Astrocyte of the spinal cord (primary cell): Measurements from ENCODE around the gene PLCH1.

Experiments used
- DNase-seq: peaks from one replicate; pipeline ENCODE4 v3.0.0; 2011; ENCODE audit warnings: low read depth, low spot score
- H3K4me3 ChIP-seq: 2 replicates; pipeline ENCODE4 v1.5.1; 2011; ENCODE audit warnings: low read depth, mild to moderate bottlenecking, low read length, moderate library complexity
- CTCF ChIP-seq: IDR thresholded peaks from 2 replicates; pipeline ENCODE4 v1.5.1; 2012; ENCODE audit warnings: low read depth, mild to moderate bottlenecking, low read length, inconsistent platforms
- in situ Hi-C: cut with HindIII; loops from 2 replicates; pipeline ENCODE4 v1.10.0; 2017; ENCODE audit warnings: low sequenced_read_pairs

Gene PLCH1

GRCh38 chr3:155780291-155780690 is 35.4 kb upstream of the PLCH1 start:
- in situ Hi-C loops: no loop called here
- no peak for TF ChIP-seq CTCF

GRCh38 chr3:155778462-155778861 is 33.6 kb upstream of the PLCH1 start:
- no peak overlapping the region for H3K4me3 ChIP-seq
- DNase-seq: no peak
- no peak for TF ChIP-seq CTCF
- in situ Hi-C loops: no loop called here

More at GRCh38 chr3:155780291-155780690, 35.4 kb upstream of the PLCH1 start:
- H3K4me3 ChIP-seq: no peak overlapping the region
- DNase-seq: no peak

GRCh38 chr3:155772801-155773200 is 27.9 kb upstream of the PLCH1 start:
- in situ Hi-C loops: no loop called here
- H3K4me3 ChIP-seq: no peak overlapping the region
- DNase-seq: no peak
- TF ChIP-seq CTCF: no peak

- TF ChIP-seq CTCF: no peak
- in situ Hi-C loops: no loop called here
These were observed 26.3 kb upstream of the PLCH1 start for GRCh38 chr3:155771126-155771525.

GRCh38 chr3:155766206-155766605 is 21.3 kb upstream of the PLCH1 start:
- no peak for DNase-seq
- no peak for TF ChIP-seq CTCF
- H3K4me3 ChIP-seq: no peak overlapping the region
- in situ Hi-C loops: no loop called here

More at GRCh38 chr3:155771126-155771525, 26.3 kb upstream of the PLCH1 start:
- DNase-seq: no peak
- no peak overlapping the region for H3K4me3 ChIP-seq

- no peak overlapping the region for H3K4me3 ChIP-seq
- in situ Hi-C loops: no loop called here
- DNase-seq: no peak
- TF ChIP-seq CTCF: no peak
These were observed 19.1 kb upstream of the PLCH1 start for GRCh38 chr3:155763870-155764463.

GRCh38 chr3:155760653-155761052 is 15.8 kb upstream of the PLCH1 start:
- no peak for DNase-seq
- H3K4me3 ChIP-seq: no peak overlapping the region
- in situ Hi-C loops: no loop called here
- TF ChIP-seq CTCF: no peak
